Left hindlimb (tissue), 1 donor: ENCODE results near the gene EPS15.
"Not testable (repeated sequence)": the region's sequence is repeated elsewhere in the genome, so short reads cannot be mapped to it uniquely, and the experiment has no call there.

Experiments used
- DNase-seq: peaks from one replicate; pipeline ENCODE4 v3.0.0-alpha.2; 2018

The EPS15 gene

DNA sequence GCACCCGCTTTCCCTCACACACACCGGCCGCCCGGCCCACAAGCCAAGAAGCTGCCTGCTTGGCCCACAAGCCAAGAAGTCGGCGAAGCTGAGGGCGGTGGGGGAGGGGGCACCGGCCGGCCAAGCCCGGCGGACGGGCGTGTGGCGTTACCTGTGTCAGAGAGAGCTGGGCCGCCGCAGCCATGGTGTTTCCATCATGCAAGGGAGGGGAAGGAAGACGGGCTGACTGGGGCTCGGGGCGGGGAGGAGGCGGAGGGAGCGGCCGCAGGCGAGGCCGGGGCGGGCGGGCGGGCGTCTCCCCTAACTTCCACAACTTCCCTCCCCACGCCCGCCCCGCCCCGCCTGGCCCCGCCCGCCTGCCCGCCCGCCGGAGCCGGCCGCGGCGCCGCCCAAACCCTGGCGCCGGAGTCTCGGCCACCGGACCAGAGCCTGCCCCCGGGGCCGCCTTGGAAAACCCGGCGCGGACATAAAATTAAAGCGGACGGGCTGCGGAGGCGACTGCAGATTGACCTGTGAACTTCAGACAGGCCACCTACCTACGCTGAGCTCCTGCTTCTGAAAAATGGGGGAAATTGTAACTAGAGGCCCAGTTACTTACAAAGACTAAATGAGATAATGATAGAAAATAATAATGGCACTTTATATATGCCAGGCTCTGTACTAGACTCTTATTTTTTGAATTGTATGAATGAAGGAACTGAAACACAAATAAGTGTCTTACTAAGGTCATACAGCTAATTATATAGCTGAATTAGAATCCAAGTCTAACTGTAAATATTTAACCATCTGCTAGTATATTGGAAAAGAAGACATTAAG is at the start of gene EPS15:
Gene EPS15, minus strand, starts transcription at position 219 of the 817 bp plus-strand sequence. Its CDS starts 35 bp downstream, at position 184.
- DNase-seq = peak; percentile 95

DNA sequence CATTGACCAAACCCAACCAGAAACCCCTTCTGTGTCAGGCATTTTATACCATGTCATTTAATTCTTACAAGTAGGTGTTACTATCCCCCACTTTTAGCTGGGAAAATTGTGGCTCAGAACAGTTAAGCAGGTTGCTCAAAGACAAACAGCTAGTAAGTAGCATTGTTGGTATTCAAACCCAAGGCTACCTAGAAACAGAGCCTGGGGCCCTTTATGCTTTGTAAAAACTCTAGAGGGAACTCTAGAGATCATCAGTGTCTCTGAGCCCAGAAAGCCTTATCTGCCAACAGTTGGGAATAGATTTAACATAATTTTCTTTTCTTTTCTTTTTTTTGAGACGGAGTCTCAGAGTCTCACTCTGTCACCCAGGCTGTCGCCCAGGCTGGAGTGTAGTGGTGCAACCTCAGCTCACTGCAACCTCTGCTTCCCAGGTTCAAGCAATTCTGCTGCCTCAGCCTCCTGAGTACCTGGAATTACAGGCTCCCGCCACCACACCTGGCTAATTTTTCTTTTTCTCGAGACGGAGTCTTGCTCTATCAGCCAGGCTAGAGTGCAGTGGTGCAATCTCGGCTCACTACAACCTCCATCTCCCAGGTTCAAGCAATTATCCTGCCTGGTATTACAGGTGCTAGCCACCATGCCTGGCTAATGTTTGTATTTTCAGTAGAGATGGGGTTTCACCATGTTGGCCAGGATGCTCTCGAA is 49.3 kb upstream of the EPS15 start:
- no peak for DNase-seq

DNA sequence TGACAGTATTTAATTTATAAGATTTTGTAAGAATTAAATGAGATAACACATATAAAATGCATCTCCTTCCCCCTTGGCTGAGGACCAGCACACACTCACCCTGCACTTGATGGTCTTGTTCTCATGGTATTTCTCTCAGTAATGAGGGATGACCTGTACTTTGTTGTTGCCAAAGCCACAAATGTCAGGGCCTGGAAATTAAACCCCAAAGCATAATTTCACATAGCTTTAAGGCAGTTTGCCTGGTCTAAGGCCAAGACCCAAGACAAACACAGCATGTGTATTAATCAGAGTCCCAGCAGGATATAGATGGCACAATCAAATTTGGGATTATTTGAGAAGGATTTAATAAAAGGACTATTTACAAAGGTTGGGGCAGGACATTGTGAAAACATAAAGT is 48.6 kb upstream of the EPS15 start:
- no peak for DNase-seq

DNA sequence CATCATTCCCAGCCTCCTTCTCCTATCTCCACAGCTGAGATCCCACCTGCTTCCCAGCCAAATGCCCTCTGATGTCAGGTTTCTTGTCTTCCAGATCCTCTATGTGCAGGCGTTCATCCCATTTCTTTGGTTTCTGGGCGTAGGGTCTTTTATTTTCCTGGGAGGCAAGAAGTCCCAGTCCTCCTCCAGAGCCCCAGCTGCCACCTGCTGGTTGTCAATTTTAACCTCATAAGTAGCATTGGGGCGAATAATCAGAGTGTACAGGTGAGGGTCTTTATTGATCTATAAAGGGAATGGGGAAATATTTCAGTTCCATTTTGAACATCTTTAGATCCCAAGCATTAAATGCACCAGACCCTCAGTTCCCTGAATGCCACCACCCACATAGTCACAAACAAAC is 47.2 kb upstream of the EPS15 start:
- DNase-seq = no peak

DNA sequence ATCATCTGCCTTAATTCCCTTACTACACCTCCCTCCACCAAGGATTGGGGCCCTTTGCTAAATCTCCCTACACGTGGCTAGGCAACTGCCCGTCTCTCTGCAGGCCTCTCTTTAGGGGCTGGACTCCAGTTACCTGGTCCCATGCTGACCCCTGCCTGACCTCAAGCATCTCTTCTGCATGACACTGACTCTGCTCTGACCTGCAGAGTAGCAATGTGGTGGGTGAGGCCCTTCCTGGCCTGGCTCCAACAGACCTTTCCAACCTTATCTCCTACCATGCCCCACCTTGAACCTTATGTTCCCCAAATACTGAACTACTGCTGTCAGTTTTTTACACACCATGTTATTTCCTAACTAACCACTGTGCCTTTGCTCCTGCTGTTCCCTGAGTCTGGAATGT is 45.9 kb upstream of the EPS15 start:
- no peak for DNase-seq

DNA sequence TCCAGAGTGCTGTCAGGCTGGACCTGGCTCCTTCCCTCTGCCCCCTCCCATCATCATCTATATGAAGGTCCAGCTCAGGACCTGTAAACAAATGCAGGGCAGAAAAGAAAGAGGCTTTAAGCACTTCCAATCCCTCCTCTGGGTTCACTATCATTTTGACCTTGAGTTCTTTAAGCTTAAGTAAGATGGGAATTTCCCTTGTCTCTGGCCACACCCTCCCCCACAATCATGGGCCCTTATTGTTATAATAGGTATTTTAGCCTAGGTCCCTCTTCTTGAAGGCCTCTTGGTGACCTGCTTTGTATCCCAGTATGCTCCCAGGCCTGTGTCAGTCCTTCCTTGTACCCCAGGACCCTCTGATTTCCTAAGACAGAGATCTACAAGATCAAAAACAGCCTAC is 45.1 kb upstream of the EPS15 start:
- no peak for DNase-seq

DNA sequence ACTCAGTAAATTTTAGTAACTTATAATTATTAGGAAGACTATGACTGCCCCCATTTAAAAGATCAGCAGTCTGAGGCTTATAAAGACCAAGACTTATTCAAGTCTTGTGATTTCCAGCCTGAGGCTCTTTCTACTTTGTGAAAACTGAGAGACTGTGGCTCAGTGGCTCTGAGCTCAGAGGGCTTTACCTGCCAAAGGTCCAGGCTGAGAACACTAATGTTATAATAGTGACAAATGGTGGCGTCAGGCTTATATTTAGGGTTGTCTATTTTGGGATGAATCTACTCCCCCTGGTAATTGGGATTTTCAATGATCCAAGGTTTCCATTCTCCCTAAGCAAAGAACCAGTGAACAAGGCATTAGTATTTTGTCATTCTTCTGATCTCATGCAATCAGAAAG is 42.6 kb upstream of the EPS15 start:
- DNase-seq = no peak

DNA sequence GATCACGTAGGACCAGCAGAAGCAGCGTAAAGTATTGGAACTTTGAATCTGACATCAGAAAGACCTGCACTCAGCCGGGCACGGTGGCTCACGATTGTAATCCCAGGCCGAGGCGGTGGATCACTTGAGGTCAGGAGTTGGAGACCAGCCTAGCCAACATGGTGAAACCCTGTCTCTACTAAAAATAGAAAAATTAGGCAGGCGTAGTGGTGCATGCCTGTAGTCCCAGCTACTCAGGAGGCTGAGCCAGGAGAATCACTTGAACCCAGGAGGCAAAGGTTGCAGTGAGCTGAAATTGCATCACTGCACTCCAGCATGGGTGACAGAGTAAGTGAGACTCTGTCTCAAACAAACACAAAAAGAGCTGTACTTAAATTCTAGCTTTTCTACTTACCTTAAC is 41.8 kb upstream of the EPS15 start:
- not testable (repeated sequence) for DNase-seq

DNA sequence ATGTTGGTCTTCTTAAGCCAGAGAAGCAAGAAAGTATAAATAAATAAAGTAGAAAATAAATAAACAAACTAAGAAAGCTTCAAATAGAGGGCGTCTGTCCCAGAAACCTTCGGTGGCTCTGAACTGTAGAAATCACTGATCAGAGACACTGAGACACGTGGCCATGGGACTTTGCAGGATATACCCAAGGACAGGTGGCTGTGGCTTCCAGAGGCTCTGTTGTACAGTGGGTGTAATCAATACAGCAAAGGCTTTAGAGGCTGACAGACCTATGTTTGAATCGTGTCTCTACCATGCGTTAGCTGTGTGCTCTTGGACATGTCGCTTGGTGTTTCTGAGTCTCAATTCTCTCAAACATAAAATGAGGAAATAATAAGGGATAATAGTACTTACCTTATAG is 41.0 kb upstream of the EPS15 start:
- DNase-seq = no peak

DNA sequence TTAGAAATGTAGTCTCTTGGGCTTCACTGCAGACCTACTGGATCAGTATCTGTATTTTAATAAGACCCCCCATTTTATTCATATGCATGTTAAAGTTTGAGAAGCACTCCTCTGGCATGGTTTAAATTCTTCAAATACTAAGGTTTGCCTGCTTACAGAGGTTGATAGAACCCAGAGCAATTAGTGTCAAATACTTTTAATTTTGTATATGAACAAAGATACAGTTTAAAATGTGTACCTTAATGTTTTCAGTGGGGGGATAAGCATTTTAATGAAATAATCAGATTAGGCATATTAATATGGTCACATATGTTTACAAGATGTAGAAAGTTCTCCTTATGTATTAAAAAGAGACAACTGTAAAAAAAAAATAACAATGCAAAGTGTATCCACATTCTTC is 40.4 kb upstream of the EPS15 start:
- no peak for DNase-seq

DNA sequence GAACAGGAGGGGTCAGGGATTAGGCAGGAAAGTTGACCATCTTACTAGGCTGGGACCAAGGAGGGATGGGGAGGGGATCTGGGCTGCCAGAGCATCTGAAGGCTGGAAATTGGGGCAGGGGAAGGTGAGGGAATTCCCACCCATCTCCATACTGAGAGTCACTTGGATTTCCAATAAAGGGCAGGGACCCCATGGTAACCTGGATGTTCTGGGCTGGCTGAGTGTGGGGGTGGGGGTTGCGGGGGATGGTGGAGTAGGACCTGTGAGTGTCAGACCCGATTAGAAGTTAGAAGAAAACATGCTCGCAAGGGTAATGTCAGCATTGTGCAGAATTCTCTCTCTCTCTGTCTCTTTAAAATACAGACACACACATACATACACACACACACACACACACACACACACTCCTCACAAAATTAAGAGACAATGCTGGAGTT is 40.0 kb upstream of the EPS15 start:
- DNase-seq = no peak

DNA sequence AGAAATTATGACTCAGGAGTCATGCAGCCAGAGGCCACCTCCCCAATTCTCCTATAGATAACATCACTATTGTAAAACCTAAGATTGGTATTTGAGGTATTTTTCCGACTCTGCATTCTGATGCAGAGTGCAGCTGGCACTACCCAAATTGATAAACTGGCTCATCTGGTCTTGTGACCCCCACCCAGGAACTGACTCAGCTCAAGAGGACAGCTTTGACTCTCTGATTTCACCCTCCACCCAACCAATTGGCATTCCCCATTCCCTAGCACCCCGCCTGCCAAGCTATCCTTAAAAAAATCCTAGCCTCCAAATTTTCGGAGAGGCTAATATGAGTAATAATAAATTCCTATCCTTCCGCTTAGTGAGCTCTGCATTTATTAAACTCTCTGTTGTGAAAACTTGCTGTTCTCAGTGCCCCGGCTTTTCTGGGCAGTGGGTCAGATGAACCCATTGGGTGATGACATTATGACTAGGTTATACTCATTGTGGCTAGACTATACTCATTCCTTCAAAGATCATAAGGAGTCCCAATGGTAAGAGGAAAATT is 39.4 kb upstream of the EPS15 start:
- no peak for DNase-seq

DNA sequence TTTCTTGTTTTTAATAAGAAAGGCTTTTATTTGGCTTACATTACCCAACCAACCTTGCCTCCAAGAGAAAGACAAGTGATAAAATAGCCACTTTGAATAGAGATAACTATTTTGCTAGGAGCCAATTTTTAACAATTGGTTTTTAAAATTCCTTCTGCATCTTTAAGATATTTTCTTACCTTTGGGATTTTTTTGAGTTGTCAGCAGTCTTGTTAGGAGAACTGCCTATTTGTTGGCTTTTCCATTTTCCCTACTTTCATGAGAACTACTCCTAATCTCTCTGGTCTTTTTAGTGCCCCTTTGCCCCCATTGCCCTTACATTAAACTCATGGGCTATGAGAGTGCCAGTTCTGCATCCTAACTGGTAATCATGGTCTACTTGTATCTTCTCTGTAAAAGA is 38.1 kb upstream of the EPS15 start:
- no peak for DNase-seq

DNA sequence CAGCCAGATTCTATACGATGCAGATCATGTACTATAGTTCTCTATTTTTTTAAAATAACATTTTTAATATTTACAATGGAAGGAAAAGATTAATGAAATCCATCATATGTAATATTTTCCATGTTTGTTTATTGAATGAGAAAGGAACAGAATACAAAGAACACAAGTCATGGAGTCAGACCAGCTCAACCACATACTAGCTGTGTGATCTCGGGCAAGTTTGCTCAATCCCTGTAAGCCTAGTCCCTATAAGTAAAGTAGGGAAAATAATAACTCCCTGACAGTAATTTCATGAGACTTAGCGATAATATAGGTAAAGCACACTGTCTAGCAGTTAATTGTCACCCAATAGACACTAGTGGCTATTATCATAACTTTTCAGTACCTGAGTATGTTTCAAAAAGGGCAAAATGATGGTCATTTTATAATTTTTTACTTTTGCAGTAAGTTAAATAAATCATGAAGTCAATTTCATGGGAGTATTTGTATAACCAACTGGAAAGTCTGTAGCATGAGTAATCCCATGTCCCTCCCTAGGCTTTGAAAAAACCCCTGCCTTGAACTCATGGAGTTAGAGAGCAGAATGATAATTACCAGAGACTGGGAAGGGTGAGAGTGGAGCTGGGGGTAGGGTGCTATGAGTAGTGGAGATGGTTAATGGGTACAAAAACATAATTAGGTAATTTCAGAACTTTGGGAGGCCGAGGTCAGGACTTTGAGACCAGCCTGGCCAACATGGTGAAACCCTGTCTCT is 37.0 kb upstream of the EPS15 start:
- DNase-seq = no peak

DNA sequence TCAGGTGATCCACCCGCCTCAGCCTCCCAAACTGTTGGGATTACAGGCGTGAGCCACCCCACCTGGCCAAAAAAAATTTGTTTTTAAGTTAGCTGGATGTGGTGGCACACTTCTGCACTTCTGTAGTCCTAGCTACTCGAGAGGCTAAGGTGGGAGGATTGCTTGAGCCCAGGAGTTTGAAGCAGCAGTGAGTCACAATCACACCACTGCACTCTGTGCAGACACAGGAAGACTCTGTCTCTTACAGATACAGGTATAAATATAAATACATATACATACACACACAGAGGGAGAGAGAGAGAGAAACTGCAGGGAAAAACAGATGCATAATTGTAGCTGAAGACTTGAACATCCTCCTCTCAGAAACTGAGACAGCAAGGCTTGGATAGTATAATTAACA is 34.8 kb upstream of the EPS15 start:
- no peak for DNase-seq

DNA sequence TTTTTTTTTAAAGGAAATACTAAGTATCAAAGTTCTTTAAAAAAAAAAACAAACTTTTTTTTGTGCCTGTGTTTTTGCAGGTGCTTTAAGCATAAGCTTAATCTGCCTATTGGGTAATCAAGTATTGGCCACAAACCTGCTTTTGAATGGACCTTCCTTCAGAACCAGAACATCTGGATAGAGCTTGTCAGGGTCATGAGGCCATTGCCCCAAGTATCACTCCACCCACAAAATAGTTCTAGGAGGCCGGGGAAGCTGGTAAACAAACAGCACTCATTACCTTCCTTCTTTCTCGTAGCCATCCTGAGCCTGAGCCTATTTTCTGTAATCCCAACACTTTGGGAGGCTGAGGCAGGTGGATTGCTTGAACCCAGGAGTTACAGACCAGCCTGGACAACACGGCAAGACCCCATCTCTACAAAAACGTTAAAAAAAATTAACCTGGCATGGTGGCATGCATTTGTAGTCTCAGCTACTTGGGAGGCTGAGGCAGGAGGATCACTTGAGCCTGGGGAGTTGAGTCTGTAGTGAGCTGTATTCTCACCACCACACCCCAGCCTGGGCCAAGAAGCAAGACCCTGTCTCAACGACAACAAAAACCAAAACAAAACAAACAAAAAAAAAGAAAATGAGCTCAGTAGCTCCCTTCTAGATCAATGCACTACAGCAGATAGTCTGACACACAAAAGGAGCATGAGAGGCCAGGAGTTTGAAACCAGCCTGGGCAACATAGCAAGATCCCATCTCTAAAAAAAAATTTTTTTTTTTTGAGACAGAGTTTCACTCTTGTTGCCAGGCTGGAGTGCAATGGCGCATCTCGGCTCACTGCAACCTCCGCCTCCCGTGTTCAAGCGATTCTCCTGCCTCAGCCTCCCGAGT is 34.1 kb upstream of the EPS15 start:
- no peak for DNase-seq

DNA sequence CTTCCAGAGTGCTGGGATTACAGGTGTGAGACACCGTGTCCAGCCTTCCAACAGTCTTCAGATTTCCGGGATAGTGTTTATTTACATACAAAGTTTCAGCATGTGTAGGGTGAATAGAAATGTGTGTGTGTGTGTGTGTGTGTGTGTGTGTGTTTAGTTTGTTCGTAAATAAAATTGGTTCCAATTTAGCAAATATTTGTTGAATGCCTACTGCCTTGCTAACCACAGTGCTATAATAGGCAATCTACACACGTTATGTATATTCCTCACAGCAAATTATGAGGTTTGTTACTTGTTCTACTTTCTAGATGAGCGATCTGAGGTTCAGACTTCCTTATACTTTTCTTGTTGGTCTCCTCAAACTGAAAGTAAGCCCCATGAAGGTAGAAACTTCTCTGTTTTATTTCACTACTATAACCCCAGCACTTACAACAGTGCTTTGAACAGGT is 32.8 kb upstream of the EPS15 start:
- no peak for DNase-seq

DNA sequence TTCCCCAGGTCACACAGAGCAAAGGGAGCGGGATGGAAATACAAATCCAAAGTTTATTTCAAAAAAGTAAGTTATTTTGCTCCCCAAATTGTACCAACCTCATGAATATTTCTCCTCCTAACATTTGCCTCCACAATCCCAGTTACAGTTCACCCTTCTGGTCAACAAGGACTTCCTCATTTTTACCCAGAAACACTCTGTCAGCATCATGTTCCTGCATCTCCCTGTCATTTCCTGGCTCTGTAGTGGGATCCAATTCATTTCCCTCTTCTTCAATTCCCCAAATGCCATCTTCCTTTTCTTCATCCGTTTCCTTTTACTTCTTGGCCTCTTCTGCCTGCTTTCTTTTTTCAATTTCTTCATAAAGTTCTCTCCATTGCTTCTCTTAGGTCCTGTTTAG is 32.0 kb upstream of the EPS15 start:
- no peak for DNase-seq

DNA sequence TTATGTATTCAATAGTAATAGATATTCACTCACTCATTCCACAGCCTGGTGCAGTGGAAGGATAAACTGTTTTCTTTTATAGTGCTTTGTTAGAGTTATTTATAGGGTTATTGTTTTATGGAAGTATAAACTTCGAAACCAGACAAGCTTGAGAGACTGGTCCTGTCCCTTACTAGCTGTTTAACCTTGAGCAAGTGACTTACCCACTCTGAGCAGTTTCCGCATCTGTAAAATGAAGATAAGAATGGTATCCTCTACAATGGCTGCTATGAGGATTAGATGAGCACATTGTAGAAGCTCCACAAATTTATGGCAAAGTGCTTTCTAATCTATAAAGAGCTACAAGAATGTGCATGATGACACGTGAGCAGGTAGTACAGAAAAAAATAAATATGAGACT is 30.8 kb upstream of the EPS15 start:
- no peak for DNase-seq

DNA sequence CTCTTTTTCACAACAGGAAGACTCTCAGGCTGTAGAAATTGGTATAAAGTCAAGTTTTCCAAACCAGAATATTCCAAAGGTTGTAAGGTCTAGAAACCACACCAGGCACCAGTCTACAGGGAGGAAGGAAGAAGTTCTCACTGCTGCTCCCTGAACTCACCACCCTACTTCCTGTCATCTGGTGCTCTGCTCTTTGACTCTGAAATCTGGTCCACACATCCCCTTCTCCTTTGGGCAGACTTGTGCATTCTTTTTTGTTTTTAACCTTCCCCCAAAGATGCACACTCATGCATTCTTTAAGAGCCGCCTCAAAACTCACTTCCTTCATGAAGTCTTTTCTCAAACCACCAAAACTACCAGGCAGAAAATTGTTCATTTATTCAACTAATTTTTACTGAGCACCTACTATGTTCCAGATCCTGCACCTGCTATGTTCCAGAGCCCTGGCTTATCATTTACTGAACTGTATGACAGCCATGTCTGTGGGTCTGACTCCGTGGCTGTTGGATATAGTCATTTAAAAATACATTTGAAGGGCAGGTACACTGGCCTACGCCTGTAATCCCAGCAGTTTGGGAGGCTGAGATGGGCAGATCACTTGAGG is 30.1 kb upstream of the EPS15 start:
- DNase-seq = no peak

DNA sequence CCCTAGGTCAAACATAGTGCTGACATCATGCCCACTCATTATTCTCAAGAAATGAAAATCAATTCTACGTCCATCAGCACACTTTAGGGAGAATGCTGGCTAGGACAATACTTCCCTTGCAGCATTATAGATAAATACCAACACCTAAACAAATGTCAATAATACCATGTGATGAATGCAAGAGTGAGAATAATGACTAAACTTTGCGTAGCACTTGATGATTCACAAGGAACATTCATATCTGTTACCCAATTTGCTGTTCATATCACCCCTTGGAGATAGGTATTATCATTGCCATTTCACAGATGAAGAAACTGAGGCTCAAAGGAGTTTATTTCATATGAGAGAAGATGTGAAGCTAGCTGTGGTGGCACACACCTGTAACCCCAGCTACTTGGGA is 24.8 kb upstream of the EPS15 start:
- DNase-seq = no peak
